Neural cell (in vitro differentiated cells): ENCODE data around the gene EFCAB13. TPM values are rescaled to one million over a fixed set of nuclear protein-coding genes. Genes with fewer than 3 reads are reported as not detected.

Source experiments
- H2AFZ ChIP-seq: fragments of 200-600, 300-800 bp; sonication (generic), shearing (Covaris generic); 2 replicates; pipeline ENCODE4 v1.6.0; 2014; ENCODE audit warnings: low read depth, mild to moderate bottlenecking, antibody characterized with exemption, low read length, moderate library complexity
- H3F3A ChIP-seq: fragments of 200-600 bp; shearing (Covaris generic); 2 replicates; pipeline ENCODE4 v1.6.1; 2016; ENCODE audit warnings: mild to moderate bottlenecking, moderate library complexity, mixed read lengths, antibody characterized with exemption, low read length; ENCODE audit not compliant: insufficient read depth, poor library complexity, severe bottlenecking
- H3K27ac ChIP-seq: fragments of 200-600, 300-800 bp; sonication (generic), shearing (Covaris generic); 2 replicates; pipeline ENCODE4 v1.5.1; 2014; ENCODE audit warnings: mild to moderate bottlenecking, low read length, moderate library complexity
- H3K27me3 ChIP-seq: fragments of 300-800, 200-600 bp; sonication (generic), shearing (Covaris generic); 2 replicates; pipeline ENCODE4 v1.6.0; 2014; ENCODE audit warnings: mild to moderate bottlenecking, low read depth, low read length, moderate library complexity; ENCODE audit not compliant: insufficient read depth
- H3K36me3 ChIP-seq: fragments of 300-800, 200-600 bp; sonication (generic), shearing (Covaris generic); 2 replicates; pipeline ENCODE4 v1.5.1; 2014; ENCODE audit warnings: mild to moderate bottlenecking, antibody characterized with exemption, low read length, moderate library complexity; ENCODE audit not compliant: insufficient read depth
- H3K4me2 ChIP-seq: fragments of 300-800, 200-600 bp; sonication (generic), shearing (Covaris generic); 2 replicates; pipeline ENCODE4 v1.6.0; 2014; ENCODE audit warnings: mild to moderate bottlenecking, low read length
- H3K4me3 ChIP-seq: fragments of 300-800, 200-600 bp; sonication (generic), shearing (Covaris generic); 2 replicates; pipeline ENCODE4 v1.5.1; 2014; ENCODE audit warnings: mild to moderate bottlenecking, low read length, moderate library complexity
- H3K79me2 ChIP-seq: fragments of 200-600 bp; shearing (Covaris generic); replicated peaks from 2 replicates; pipeline ENCODE4 v1.6.0; 2014; ENCODE audit warnings: mild to moderate bottlenecking, low read length, moderate library complexity; ENCODE audit not compliant: insufficient read depth
- H3K9ac ChIP-seq: fragments of 300-800, 200-600 bp; sonication (generic), shearing (Covaris generic); 2 replicates; pipeline ENCODE4 v1.6.1; 2016; ENCODE audit warnings: mild to moderate bottlenecking, low read length, mixed read lengths
- H3K9me2 ChIP-seq: fragments of 200-600 bp; shearing (Covaris generic); 2 replicates; pipeline ENCODE4 v1.6.1; 2016; ENCODE audit warnings: mild to moderate bottlenecking, low read length, mixed read lengths; ENCODE audit not compliant: insufficient read depth
- H3K9me3 ChIP-seq: fragments of 200-600, 300-800 bp; sonication (generic), shearing (Covaris generic); 2 replicates; pipeline ENCODE4 v1.6.1; 2016; ENCODE audit warnings: mild to moderate bottlenecking, mixed run types, low read length, moderate library complexity, mixed read lengths
- H4K20me1 ChIP-seq: fragments of 200-600 bp; shearing (Covaris generic); 2 replicates; pipeline ENCODE4 v1.6.1; 2016; ENCODE audit warnings: mild to moderate bottlenecking, mixed run types; ENCODE audit not compliant: insufficient read depth
- CTCF ChIP-seq: fragments of 450-650 bp; IDR thresholded peaks from 2 replicates; pipeline ENCODE4 v1.5.1; 2014; ENCODE audit warnings: antibody characterized with exemption, mild to moderate bottlenecking, moderate library complexity; ENCODE audit not compliant: poor library complexity, severe bottlenecking
- EP300 ChIP-seq: fragments of 450-650 bp; conservative IDR thresholded peaks from 2 replicates; pipeline ENCODE4 v1.6.1; 2014; ENCODE audit warnings: antibody characterized with exemption, mild to moderate bottlenecking, moderate library complexity; ENCODE audit not compliant: poor library complexity, severe bottlenecking
- EZH2 ChIP-seq: fragments of 200-600, 300-800 bp; shearing (Covaris generic), sonication (generic); IDR thresholded peaks from 2 replicates; pipeline ENCODE4 v1.6.1; 2014; ENCODE audit warnings: antibody characterized with exemption, low read length, borderline replicate concordance, mild to moderate bottlenecking; ENCODE audit not compliant: insufficient read depth, poor library complexity, severe bottlenecking
- MXI1 ChIP-seq: fragments of 450-650 bp; conservative IDR thresholded peaks from 2 replicates; pipeline ENCODE4 v1.6.1; 2014; ENCODE audit warnings: antibody characterized with exemption, mild to moderate bottlenecking; ENCODE audit not compliant: poor library complexity, severe bottlenecking
- POLR2AphosphoS5 ChIP-seq: IDR thresholded peaks from 2 replicates; pipeline ENCODE4 v1.6.1; 2012
- RAD21 ChIP-seq: fragments of 450-650 bp; conservative IDR thresholded peaks from 2 replicates; pipeline ENCODE4 v1.6.1; 2014; ENCODE audit warnings: antibody characterized with exemption, mild to moderate bottlenecking, moderate library complexity
- SMC3 ChIP-seq: fragments of 450-650 bp; conservative IDR thresholded peaks from 2 replicates; pipeline ENCODE4 v1.6.1; 2014; ENCODE audit warnings: antibody characterized with exemption, mild to moderate bottlenecking, moderate library complexity; ENCODE audit not compliant: poor library complexity
- TAF1 ChIP-seq: IDR thresholded peaks from 2 replicates; pipeline ENCODE4 v1.6.1; 2012; ENCODE audit warnings: low read depth
- polyA plus RNA-seq: library from polyadenylated mRNA; depleted of rRNA; stranded (reverse); fragments of >200 nt; gene quantifications from 2 replicates; pipeline ENCODE4 v1.2.3, GENCODE V29; 2014

The EFCAB13 gene
- polyA plus RNA-seq, 1 donor from 2014 or later, result 2.2 TPM

DNA sequence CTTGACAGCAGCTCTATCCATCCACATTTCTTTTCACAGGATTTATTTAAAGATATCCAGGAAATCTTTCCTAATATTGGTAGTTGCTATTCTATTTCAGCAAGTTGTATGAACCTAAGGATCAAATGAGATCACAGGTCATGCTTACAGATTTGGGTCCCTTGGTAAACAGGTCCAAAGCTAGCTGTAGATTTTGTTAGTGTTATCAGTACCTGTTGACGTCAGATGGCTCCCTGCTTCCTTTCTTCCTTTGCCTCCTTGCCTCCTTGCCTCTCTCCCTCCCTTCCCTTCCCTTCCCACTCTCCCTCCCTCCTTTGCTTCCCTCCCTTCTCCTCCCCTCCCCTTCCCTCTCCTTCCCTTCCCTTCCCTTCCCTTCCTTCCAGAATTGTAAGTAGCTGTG is 76.6 kb downstream of the EFCAB13 start:
- no peaks in the 10 kb centered on the region for H3K9me3 ChIP-seq
- TF ChIP-seq MXI1, result no peak
- TF ChIP-seq POLR2AphosphoS5, result no peak
- no peak for TF ChIP-seq SMC3
- no peak for TF ChIP-seq RAD21

DNA sequence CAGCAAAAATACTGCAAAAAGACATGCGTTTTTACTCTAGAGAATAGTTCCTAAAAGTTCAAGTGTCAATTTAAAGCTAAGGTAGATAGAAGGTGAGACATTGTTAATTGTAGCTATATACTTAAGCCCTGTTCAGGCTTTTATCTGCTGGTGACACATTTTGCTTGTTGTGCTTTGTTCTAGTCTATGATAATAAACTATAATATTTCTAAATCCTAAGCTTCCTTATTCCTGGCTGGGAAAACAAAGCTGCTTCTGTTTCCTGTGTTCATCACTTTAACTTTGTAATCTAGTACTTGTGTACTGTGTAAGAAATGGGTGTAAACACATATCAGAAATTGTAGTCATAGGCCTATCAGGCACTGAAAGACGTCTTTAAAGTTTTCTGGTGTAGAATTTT is 77.3 kb downstream of the EFCAB13 start:
- H2AFZ ChIP-seq, result no peak overlapping the region
- no peaks in the 10 kb centered on the region for H3F3A ChIP-seq
- H3K79me2 ChIP-seq, result no peaks in the 10 kb centered on the region
- H3K4me3 ChIP-seq, result no peak overlapping the region
- no peak overlapping the region for H3K27ac ChIP-seq
- no peaks in the 10 kb centered on the region for H3K27me3 ChIP-seq
- H3K9ac ChIP-seq, result no peak overlapping the region
- no peaks in the 10 kb centered on the region for H3K9me2 ChIP-seq
- H3K9me3 ChIP-seq, result no peaks in the 10 kb centered on the region
- H4K20me1 ChIP-seq, result no peaks in the 10 kb centered on the region
- no peaks in the 10 kb centered on the region for H3K36me3 ChIP-seq
- H3K4me2 ChIP-seq, result no peak overlapping the region
- no peak for TF ChIP-seq EZH2
- no peak for TF ChIP-seq MXI1

More for the DNA sequence above, 76.6 kb downstream of the EFCAB13 start:
- Histone ChIP-seq H3K79me2 (no peaks in the 10 kb centered on the region), H3K9me2 (no peaks in the 10 kb centered on the region), H3F3A (no peaks in the 10 kb centered on the region), H4K20me1 (no peaks in the 10 kb centered on the region), H3K4me2 (no peak overlapping the region), H3K27me3 (no peaks in the 10 kb centered on the region), H3K36me3 (no peaks in the 10 kb centered on the region), H3K9ac (no peak overlapping the region), H3K4me3 (no peak overlapping the region), H3K27ac (no peak overlapping the region), H2AFZ (no peak overlapping the region)

DNA sequence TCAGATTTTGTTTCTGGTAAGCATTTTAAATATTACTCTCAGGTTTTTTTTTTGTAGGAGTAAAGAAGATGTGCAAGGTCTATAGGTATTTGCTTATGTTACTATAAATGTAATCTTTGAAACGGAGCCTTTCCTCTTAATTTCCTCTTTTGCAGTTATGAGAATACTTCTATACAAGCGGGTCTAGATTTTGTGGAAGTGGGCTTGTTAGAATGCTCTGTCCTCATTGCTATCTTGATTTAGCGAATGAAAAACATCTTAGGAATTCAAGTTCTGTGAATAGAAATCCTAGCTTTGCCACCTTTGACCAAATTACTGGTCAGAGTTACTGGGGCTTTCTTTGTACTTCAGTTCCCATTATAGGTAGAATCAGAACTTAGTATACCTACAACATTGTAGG is 80.3 kb downstream of the EFCAB13 start:
- TF ChIP-seq EP300 (no peak), SMC3 (no peak)
- Histone ChIP-seq H3K27me3 (no peaks in the 10 kb centered on the region), H3K9me2 (no peaks in the 10 kb centered on the region), H3F3A (no peaks in the 10 kb centered on the region), H3K36me3 (no peaks in the 10 kb centered on the region), H3K27ac (no peak overlapping the region), H4K20me1 (no peaks in the 10 kb centered on the region), H3K4me2 (no peak overlapping the region), H3K4me3 (no peak overlapping the region), H3K79me2 (no peaks in the 10 kb centered on the region), H3K9ac (no peak overlapping the region), H3K9me3 (no peaks in the 10 kb centered on the region), H2AFZ (no peak overlapping the region)

DNA sequence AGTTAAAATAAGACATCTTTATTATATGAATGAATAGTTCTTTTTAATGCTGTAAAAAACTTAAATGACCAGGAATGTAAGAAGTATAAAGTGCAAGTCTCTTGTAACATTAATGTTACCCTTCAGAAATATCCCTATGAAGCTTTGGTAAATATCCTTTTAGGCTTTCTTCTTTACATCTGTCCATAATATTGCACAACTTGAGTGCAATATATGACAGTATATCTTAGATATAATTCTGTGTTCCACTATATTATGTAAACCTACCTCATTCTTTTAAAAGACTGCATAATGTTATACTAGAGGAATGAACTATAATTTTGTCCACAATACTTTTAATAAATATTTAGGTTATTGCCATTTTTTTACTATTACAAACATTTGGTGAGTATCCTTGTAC is 81.1 kb downstream of the EFCAB13 start:
- Histone ChIP-seq H3K9ac (no peak overlapping the region), H4K20me1 (no peaks in the 10 kb centered on the region), H3K79me2 (no peaks in the 10 kb centered on the region), H3K36me3 (no peaks in the 10 kb centered on the region), H3K9me2 (no peaks in the 10 kb centered on the region), H2AFZ (no peak overlapping the region), H3K4me2 (no peak overlapping the region), H3F3A (no peaks in the 10 kb centered on the region), H3K27ac (no peak overlapping the region), H3K27me3 (no peaks in the 10 kb centered on the region), H3K4me3 (no peak overlapping the region), H3K9me3 (no peaks in the 10 kb centered on the region)
- no peak for TF ChIP-seq EP300

- Histone ChIP-seq H3K9me2 (no peaks in the 10 kb centered on the region), H3F3A (no peaks in the 10 kb centered on the region), H3K27ac (no peak overlapping the region), H3K9ac (no peak overlapping the region), H3K4me3 (no peak overlapping the region), H3K27me3 (no peaks in the 10 kb centered on the region), H3K9me3 (no peaks in the 10 kb centered on the region), H4K20me1 (no peaks in the 10 kb centered on the region), H3K36me3 (no peaks in the 10 kb centered on the region), H3K79me2 (no peaks in the 10 kb centered on the region), H3K4me2 (no peak overlapping the region), H2AFZ (no peak overlapping the region)
- TF ChIP-seq CTCF (no peak), MXI1 (no peak), EP300 (no peak), POLR2AphosphoS5 (no peak), SMC3 (no peak), TAF1 (no peak), EZH2 (no peak), RAD21 (no peak)
These were observed 90.1 kb downstream of the EFCAB13 start for GRCh38 chr17:47413872-47414271.
